Measurements from ENCODE around the gene TNFRSF12A.

The TNFRSF12A gene

GRCh38 chr16:2981177-2981898, 38.8 kb upstream of the TNFRSF12A start:
- no peak overlapping the region for H3K27ac ChIP-seq (ENCODE audit: low read length)
- peak overlapping the region; percentile 92 for H3K4me3 ChIP-seq (ENCODE audit: low read length)
- H4K20me1 ChIP-seq (ENCODE audit: insufficient read depth, low read length), result no peaks in the 10 kb centered on the region
- no peaks in the 10 kb centered on the region for H3K27me3 ChIP-seq (ENCODE audit: low read depth, low read length)
- TF ChIP-seq CTCF (IDR thresholded peaks at IDR 0.05; ENCODE audit: low read depth, low read length) (no peak), EZH2phosphoT487 (IDR thresholded peaks at IDR 0.05; ENCODE audit: low read depth) (no peak)
- peak overlapping the region; percentile 71 for H3K4me2 ChIP-seq (ENCODE audit: low read length)
- peaks cover 11% of the 10 kb centered on the region for H3K36me3 ChIP-seq (replicated peaks; ENCODE audit: low read depth, low read length)
- H3K9ac ChIP-seq (ENCODE audit: low read length), result peak overlapping the region; percentile 93; the same call in 1 of the 2 replicates
- H3K79me2 ChIP-seq (ENCODE audit: low read length), result peaks cover 29% of the 10 kb centered on the region
- peaks cover 7% of the 10 kb centered on the region for H3K4me1 ChIP-seq (ENCODE audit: low read length)
- no peak overlapping the region for H2AFZ ChIP-seq (ENCODE audit: low read depth, low read length)
- no peaks in the 10 kb centered on the region for H3K9me3 ChIP-seq (ENCODE audit: insufficient read depth, low read length)

- no peaks in the 10 kb centered on the region for H3K27me3 ChIP-seq (ENCODE audit: low read depth, low read length)
- H3K4me1 ChIP-seq (ENCODE audit: low read length), result peaks cover 7% of the 10 kb centered on the region
- H4K20me1 ChIP-seq (ENCODE audit: insufficient read depth, low read length), result no peaks in the 10 kb centered on the region
- H2AFZ ChIP-seq (ENCODE audit: low read depth, low read length), result no peak overlapping the region
- no peak overlapping the region for H3K4me2 ChIP-seq (ENCODE audit: low read length)
- no peak for TF ChIP-seq EZH2phosphoT487 (IDR thresholded peaks at IDR 0.05; ENCODE audit: low read depth)
- TF ChIP-seq CTCF (IDR thresholded peaks at IDR 0.05; ENCODE audit: low read depth, low read length), result no peak
- peaks cover 29% of the 10 kb centered on the region for H3K79me2 ChIP-seq (ENCODE audit: low read length)
- peaks cover 10% of the 10 kb centered on the region for H3K36me3 ChIP-seq (replicated peaks; ENCODE audit: low read depth, low read length)
- no peak overlapping the region for H3K9ac ChIP-seq (ENCODE audit: low read length)
- H3K27ac ChIP-seq (ENCODE audit: low read length), result no peak overlapping the region
- no peak overlapping the region for H3K4me3 ChIP-seq (ENCODE audit: low read length)
- no peaks in the 10 kb centered on the region for H3K9me3 ChIP-seq (ENCODE audit: insufficient read depth, low read length)
Measured at GRCh38 chr16:2981899-2982250, 38.3 kb upstream of the TNFRSF12A start.

- Histone ChIP-seq H3K27ac (ENCODE audit: low read length) (no peak overlapping the region), H3K9ac (ENCODE audit: low read length) (no peak overlapping the region), H3K79me2 (ENCODE audit: low read length) (peaks cover 27% of the 10 kb centered on the region), H2AFZ (ENCODE audit: low read depth, low read length) (no peak overlapping the region), H3K4me1 (ENCODE audit: low read length) (peaks cover 7% of the 10 kb centered on the region), H4K20me1 (ENCODE audit: insufficient read depth, low read length) (no peaks in the 10 kb centered on the region), H3K27me3 (ENCODE audit: low read depth, low read length) (no peaks in the 10 kb centered on the region), H3K4me2 (ENCODE audit: low read length) (no peak overlapping the region), H3K36me3 (replicated peaks; ENCODE audit: low read depth, low read length) (peaks cover 7% of the 10 kb centered on the region), H3K4me3 (ENCODE audit: low read length) (no peak overlapping the region), H3K9me3 (ENCODE audit: insufficient read depth, low read length) (no peaks in the 10 kb centered on the region)
- no peak for TF ChIP-seq EZH2phosphoT487 (IDR thresholded peaks at IDR 0.05; ENCODE audit: low read depth)
Measured at GRCh38 chr16:2982402-2982801, 37.8 kb upstream of the TNFRSF12A start.

- Histone ChIP-seq H2AFZ (ENCODE audit: low read depth, low read length) (peak overlapping the region; percentile 65), H3K27ac (ENCODE audit: low read length) (no peak overlapping the region), H3K4me3 (ENCODE audit: low read length) (peak overlapping the region; percentile 75), H3K36me3 (replicated peaks; ENCODE audit: low read depth, low read length) (no peaks in the 10 kb centered on the region), H3K27me3 (ENCODE audit: low read depth, low read length) (peaks cover 3% of the 10 kb centered on the region; the same call in 1 of the 2 replicates), H3K4me2 (ENCODE audit: low read length) (peak overlapping the region; percentile 77), H3K79me2 (ENCODE audit: low read length) (peaks cover 16% of the 10 kb centered on the region), H3K4me1 (ENCODE audit: low read length) (peaks cover 7% of the 10 kb centered on the region), H4K20me1 (ENCODE audit: insufficient read depth, low read length) (no peaks in the 10 kb centered on the region), H3K9ac (ENCODE audit: low read length) (peak overlapping the region; percentile 57), H3K9me3 (ENCODE audit: insufficient read depth, low read length) (no peaks in the 10 kb centered on the region)
- TF ChIP-seq EZH2phosphoT487 (IDR thresholded peaks at IDR 0.05; ENCODE audit: low read depth) (no peak), CTCF (IDR thresholded peaks at IDR 0.05; ENCODE audit: low read depth, low read length) (peak; percentile 81)
Measured at GRCh38 chr16:2983706-2984136, 36.4 kb upstream of the TNFRSF12A start.
